CD14-positive monocyte (primary cell): Measurements from ENCODE around the gene SLC38A3. TPM values are rescaled to one million over a fixed set of nuclear protein-coding genes. Genes with fewer than 3 reads are reported as not detected.

ENCODE experiments used
- DNase-seq, 3 donors: peaks; one replicate each; pipeline ENCODE4 v3.0.0-alpha.2; 2011 to 2022
- H2AFZ ChIP-seq: 2 replicates; pipeline ENCODE4 v1.6.0; 2012; ENCODE audit warnings: mild to moderate bottlenecking, low read depth, low read length, inconsistent platforms; ENCODE audit not compliant: insufficient read depth, poor library complexity, severe bottlenecking
- H3K27ac ChIP-seq, 2 donors: 1 replicate in 1 of 2; 2 replicates in 1 of 2; pipeline ENCODE4 v1.5.1; 2012 to 2013; ENCODE audit warnings: low read length in 2 of 2, control low read depth in 1 of 2, inconsistent platforms in 1 of 2, low read depth in 1 of 2, mild to moderate bottlenecking in 1 of 2
- H3K27me3 ChIP-seq, 2 donors: one replicate each; pipeline versions ENCODE4 v1.6.0 to v1.6.1; 2011 to 2013; ENCODE audit warnings: low read length in 2 of 2; ENCODE audit not compliant: control insufficient read depth in 2 of 2, insufficient read depth in 2 of 2
- H3K36me3 ChIP-seq, 2 donors: replicated peaks in 1 of 2; 1 replicate in 1 of 2; 2 replicates in 1 of 2; pipeline versions ENCODE4 v1.5.1 to v1.6.1; 2012 to 2013; ENCODE audit warnings: low read length in 2 of 2, control low read depth in 1 of 2, inconsistent platforms in 1 of 2, mild to moderate bottlenecking in 1 of 2; ENCODE audit not compliant: insufficient read depth in 2 of 2, control insufficient read depth in 1 of 2
- H3K4me1 ChIP-seq, 2 donors: 1 replicate in 1 of 2; 2 replicates in 1 of 2; pipeline versions ENCODE4 v1.5.1 to v1.6.1; 2012 to 2013; ENCODE audit warnings: low read length in 2 of 2, control low read depth in 1 of 2, inconsistent platforms in 1 of 2, mild to moderate bottlenecking in 1 of 2, moderate library complexity in 1 of 2; ENCODE audit not compliant: insufficient read depth in 2 of 2, control insufficient read depth in 1 of 2
- H3K4me2 ChIP-seq: replicated peaks from 2 replicates; pipeline ENCODE3; 2012; ENCODE audit warnings: low read length, moderate library complexity, mild to moderate bottlenecking; ENCODE audit not compliant: poor library complexity, severe bottlenecking; ENCODE audit errors: extremely low read depth
- H3K4me3 ChIP-seq, 3 experiments: fragments of 200-600 bp in 1 of 3; sonication (generic) in 1 of 3; replicated peaks in 1 of 3; 1 replicate in 2 of 3; 2 replicates in 1 of 3; pipeline ENCODE4 v1.5.1; 2011 to 2013; ENCODE audit warnings: low read length in 3 of 3, mild to moderate bottlenecking in 3 of 3, control low read depth in 2 of 3, low read depth in 2 of 3, inconsistent platforms in 1 of 3, moderate library complexity in 1 of 3
- H3K79me2 ChIP-seq: 2 replicates; pipeline ENCODE4 v1.6.0; 2012; ENCODE audit warnings: mild to moderate bottlenecking, control low read depth, inconsistent platforms, low read length, moderate library complexity; ENCODE audit not compliant: insufficient read depth
- H3K9ac ChIP-seq: 2 replicates; pipeline ENCODE4 v1.6.0; 2017; ENCODE audit warnings: low read length, mild to moderate bottlenecking; ENCODE audit not compliant: insufficient read depth, poor library complexity, severe bottlenecking
- H3K9me3 ChIP-seq, 2 donors: replicated peaks in 1 of 2; 1 replicate in 1 of 2; 2 replicates in 1 of 2; pipeline versions ENCODE4 v1.5.1 to v1.6.1; 2012 to 2013; ENCODE audit warnings: low read length in 2 of 2, control low read depth in 1 of 2; ENCODE audit not compliant: control insufficient read depth in 1 of 2, insufficient read depth in 1 of 2
- H4K20me1 ChIP-seq: 2 replicates; pipeline ENCODE4 v1.6.0; 2012; ENCODE audit warnings: mild to moderate bottlenecking, low read length, control low read depth, moderate library complexity; ENCODE audit not compliant: insufficient read depth
- H3K27ac Mint-ChIP-seq, 7 donors: one replicate each; pipeline ENCODE4 v1.8.0; 2020; ENCODE audit warnings: mild to moderate bottlenecking in 7 of 7, mixed read lengths in 7 of 7, moderate library complexity in 6 of 7, inconsistent platforms in 2 of 7
- H3K27me3 Mint-ChIP-seq, 3 donors: one replicate each; pipeline ENCODE4 v1.8.0; 2021 to 2022; ENCODE audit warnings: low read depth in 3 of 3, mild to moderate bottlenecking in 3 of 3, mixed read lengths in 3 of 3, moderate library complexity in 3 of 3, inconsistent platforms in 1 of 3
- H3K36me3 Mint-ChIP-seq, 2 donors: one replicate each; pipeline ENCODE4 v1.8.0; 2020; ENCODE audit warnings: mixed read lengths in 2 of 2, inconsistent platforms in 1 of 2, mild to moderate bottlenecking in 1 of 2
- H3K4me1 Mint-ChIP-seq: one replicate; pipeline ENCODE4 v1.8.0; 2020; ENCODE audit warnings: mild to moderate bottlenecking, mixed read lengths
- H3K4me3 Mint-ChIP-seq, 2 donors: one replicate each; pipeline ENCODE4 v1.8.0; 2020; ENCODE audit warnings: mild to moderate bottlenecking in 2 of 2, mixed read lengths in 2 of 2, moderate library complexity in 1 of 2
- H3K9me3 Mint-ChIP-seq, 7 donors: one replicate each; pipeline ENCODE4 v1.8.0; 2020 to 2022; ENCODE audit warnings: mixed read lengths in 7 of 7, mild to moderate bottlenecking in 6 of 7, moderate library complexity in 6 of 7, inconsistent platforms in 2 of 7
- CTCF ChIP-seq: fragments of 200-600 bp; IDR thresholded peaks from one replicate; pipeline ENCODE4 v1.8.0; 2022; ENCODE audit warnings: antibody characterized with exemption, mild to moderate bottlenecking
- WGBS: methylation state at CpG from one replicate; pipeline ENCODE4 v1.1.5; 2013; ENCODE audit warnings: missing lambda C conversion rate; ENCODE audit not compliant: insufficient coverage; 5-methylcytosine and 5-hydroxymethylcytosine counted together
- intact Hi-C, 2 donors: fragments of 100-400 bp; cut with micrococcal nuclease; formaldehyde crosslinking; loops; one replicate each; pipeline versions ENCODE4 v1.15.0 to v1.15.1; 2023
- polyA plus RNA-seq, 3 donors: library from polyadenylated mRNA; depleted of rRNA in 1 of 3; unstranded in 2 of 3; stranded (reverse) in 1 of 3; fragments of 300-500 nt in 2 of 3; fragments of >200 nt in 1 of 3; fragmentation: Illumina TruSeq in 2 of 3; gene quantifications; 1 replicate in 2 of 3; 2 replicates in 1 of 3; pipeline ENCODE4 v1.2.3, GENCODE V29; 2012 to 2021

The SLC38A3 gene
- polyA plus RNA-seq, 3 donors: not detected

- no peak for DNase-seq
- no peaks in the 10 kb centered on the region for H3K79me2 ChIP-seq
Observed at GRCh38 chr3:50172626-50173220, 32.3 kb upstream of the SLC38A3 start.

More at GRCh38 chr3:50172626-50173220, 32.3 kb upstream of the SLC38A3 start:
- Mint-ChIP-seq H3K27me3 (peaks cover 2 to 4% (median 3%) of the 10 kb centered on the region in 3 donors), H3K4me1 (peaks cover 20% of the 10 kb centered on the region), H3K27ac (peak overlapping the region in 1 of 7 donors; percentile 55), H3K9me3 (no peaks in the 10 kb centered on the region), H3K4me3 (no peak overlapping the region), H3K36me3 (no peaks in the 10 kb centered on the region)
- Histone ChIP-seq H3K27ac (no peak overlapping the region), H3K36me3 (no peaks in the 10 kb centered on the region), H2AFZ (no peak overlapping the region), H3K4me1 (peaks cover 12 to 15% of the 10 kb centered on the region in 2 donors), H4K20me1 (no peaks in the 10 kb centered on the region), H3K27me3 (no peaks in the 10 kb centered on the region), H3K4me2 (no peak overlapping the region), H3K9me3 (no peaks in the 10 kb centered on the region), H3K4me3 (no peak overlapping the region), H3K9ac (no peak overlapping the region)
- 98% methylated on average over 7 of the region's 8 CpGs for WGBS
- no peak for TF ChIP-seq CTCF
- intact Hi-C loops: no loop called here
